ENCODE measurements around the gene CLSTN1. TPM values are rescaled to one million over a fixed set of nuclear protein-coding genes. Genes with fewer than 3 reads are reported as not detected.

CLSTN1 gene
- total and polyA plus RNA-seq, 2 of the 8 experiments (the other 6 are each of a cell fraction or from before 2014, with no cell fraction given): 34.2 to 97.4 TPM

- peaks cover 12% of the 10 kb centered on the region for H3K79me1 ChIP-seq (ENCODE audit: low read depth, low read length)
- peaks cover 0 to 8% of the 10 kb centered on the region in 2 experiments for H4K20me1 ChIP-seq (replicated peaks in 1 of 2; ENCODE audit: control insufficient read depth in 1 of 2, insufficient read depth in 2 of 2, low read length in 2 of 2)
- no peak overlapping the region for H3K14ac ChIP-seq (ENCODE audit: insufficient read length)
- H2BK120ac ChIP-seq (replicated peaks; ENCODE audit: low read depth, low read length): no peak overlapping the region
- H3K4me2 ChIP-seq (ENCODE audit: insufficient read depth in 1 of 2, low read depth in 2 of 2, low read length in 2 of 2): no peak overlapping the region
- WGBS, 2 experiments (ENCODE audit: extremely low coverage in 1 of 2, insufficient coverage in 1 of 2, insufficient read length in 1 of 2, insufficient replicate concordance in 2 of 2, low coverage in 1 of 2, low lambda C conversion rate in 2 of 2, missing lambda C conversion rate in 1 of 2): 81% methylated on average over 10 of the region's 10 CpGs; no CpG with 5 or more reads in 1 of the 2 experiments
- H3K18ac ChIP-seq (ENCODE audit: extremely low read depth, low read length): no peak overlapping the region
- no peak overlapping the region for H2BK5ac ChIP-seq (ENCODE audit: low read depth, low read length)
- H3K79me2 ChIP-seq (ENCODE audit: control insufficient read depth in 1 of 2, insufficient read depth in 2 of 2, low read length in 2 of 2): peaks cover 3 to 27% of the 10 kb centered on the region in 2 experiments; a peak in 2 of 4 replicates
- no peak overlapping the region for H3K9ac ChIP-seq (replicated peaks in 1 of 4; ENCODE audit: extremely low read depth in 1 of 4, low read depth in 3 of 4, low read length in 3 of 4)
- no peak overlapping the region for H3K4me3 ChIP-seq (ENCODE audit: extremely low read depth in 1 of 4, insufficient read depth in 2 of 4, low read depth in 3 of 4, low read length in 4 of 4)
- H3K23me2 ChIP-seq (ENCODE audit: low read depth, low read length): no peaks in the 10 kb centered on the region
- no peaks in the 10 kb centered on the region for H3K9me3 ChIP-seq (ENCODE audit: insufficient read depth in 2 of 2, low read depth in 1 of 2, low read length in 1 of 2)
- H4K91ac ChIP-seq (replicated peaks; ENCODE audit: insufficient read length, low read length): no peak overlapping the region
- no peak overlapping the region for H3K4ac ChIP-seq (replicated peaks; ENCODE audit: insufficient read length, low read depth, low read length)
- no peak for TF ChIP-seq TBP (IDR thresholded peaks at IDR 0.05; ENCODE audit: low read depth, low read length)
- no peak for TF ChIP-seq FOSL1 (IDR thresholded peaks at IDR 0.05; ENCODE audit: insufficient read depth, low read depth, low read length)
- TF ChIP-seq ATF2 (IDR thresholded peaks at IDR 0.05; ENCODE audit: low read length): no peak
- TF ChIP-seq BACH1 (IDR thresholded peaks at IDR 0.05; ENCODE audit: low read length): no peak
- TF ChIP-seq MAX (IDR thresholded peaks at IDR 0.05): no peak
- TF ChIP-seq CEBPB (IDR thresholded peaks at IDR 0.05; ENCODE audit: low read depth, low read length): no peak
- TF ChIP-seq POLR2AphosphoS5 (IDR thresholded peaks at IDR 0.05; ENCODE audit: low read depth, low read length): no peak
- no peak for TF ChIP-seq TAF1 (IDR thresholded peaks at IDR 0.05; ENCODE audit: low read depth, low read length)
- TF ChIP-seq TAF7 (optimal IDR thresholded peaks at IDR 0.05; ENCODE audit: borderline replicate concordance, low read depth, low read length): no peak
- TF ChIP-seq TEAD4 (IDR thresholded peaks at IDR 0.05; ENCODE audit: low read depth, low read length): no peak
- TF ChIP-seq SRF (IDR thresholded peaks at IDR 0.05; ENCODE audit: low read depth, low read length): no peak
- TF ChIP-seq CHD2 (IDR thresholded peaks at IDR 0.05; ENCODE audit: low read length): no peak
- no peak for TF ChIP-seq CBX5 (IDR thresholded peaks at IDR 0.05; ENCODE audit: low read depth, low read length)
- H3K4me1 ChIP-seq (replicated peaks in 1 of 4; ENCODE audit: control insufficient read depth in 3 of 4, insufficient read depth in 4 of 4, low read length in 3 of 4): peaks cover 5 to 12% (median 8%) of the 10 kb centered on the region in 4 experiments; a peak in 5 of 7 replicates
- H3K27me3 ChIP-seq (replicated peaks in 1 of 4; ENCODE audit: control insufficient read depth in 3 of 4, extremely low read depth in 1 of 4, insufficient read depth in 3 of 4, low read length in 3 of 4): no peaks in the 10 kb centered on the region; a peak in 1 of 7 replicates
- no peak overlapping the region for H3K23ac ChIP-seq (ENCODE audit: insufficient read length)
- H2BK15ac ChIP-seq (ENCODE audit: low read length): no peak overlapping the region
- no peak overlapping the region for H2AK5ac ChIP-seq (ENCODE audit: low read depth, low read length)
- H3K56ac ChIP-seq (replicated peaks; ENCODE audit: insufficient read length, low read depth, low read length): no peak overlapping the region
- ChIA-PET CTCF (ENCODE audit: partially characterized antibody) (interaction anchor here (0.7 to 0.9 kb wide), 2 partner anchors 35 to 128 kb away, joined by 3 to 4 read pairs; no protein-coding TSS in a partner anchor), POLR2A (ENCODE audit: partially characterized antibody) (no interaction called here)
- H3K27ac ChIP-seq (ENCODE audit: low read depth, low read length): no peak overlapping the region
- no peak overlapping the region for H4K5ac ChIP-seq (ENCODE audit: insufficient read length, low read depth, low read length)
- no peak for FAIRE-seq
- H2BK12ac ChIP-seq (ENCODE audit: low read depth, low read length): no peak overlapping the region
- no peak for DNase-seq (ENCODE audit: low read depth in 1 of 2, low spot score in 2 of 2)
- peaks cover 2 to 12% (median 7%) of the 10 kb centered on the region in 4 experiments; a peak in 6 of 8 replicates for H3K36me3 ChIP-seq (ENCODE audit: control insufficient read depth in 2 of 4, insufficient read depth in 4 of 4, low read length in 3 of 4)
- H4K8ac ChIP-seq (ENCODE audit: extremely low read depth, insufficient read depth, low read length): no peak overlapping the region
- no peak overlapping the region for H2BK20ac ChIP-seq (ENCODE audit: low read length)
- no peak overlapping the region for H2AFZ ChIP-seq (ENCODE audit: low read length)
These were observed 68.2 kb downstream of the CLSTN1 start for GRCh38 chr1:9755441-9755995.

Data from H1 (cell line).